Measurements from ENCODE around the gene MCRS1.

DNA sequence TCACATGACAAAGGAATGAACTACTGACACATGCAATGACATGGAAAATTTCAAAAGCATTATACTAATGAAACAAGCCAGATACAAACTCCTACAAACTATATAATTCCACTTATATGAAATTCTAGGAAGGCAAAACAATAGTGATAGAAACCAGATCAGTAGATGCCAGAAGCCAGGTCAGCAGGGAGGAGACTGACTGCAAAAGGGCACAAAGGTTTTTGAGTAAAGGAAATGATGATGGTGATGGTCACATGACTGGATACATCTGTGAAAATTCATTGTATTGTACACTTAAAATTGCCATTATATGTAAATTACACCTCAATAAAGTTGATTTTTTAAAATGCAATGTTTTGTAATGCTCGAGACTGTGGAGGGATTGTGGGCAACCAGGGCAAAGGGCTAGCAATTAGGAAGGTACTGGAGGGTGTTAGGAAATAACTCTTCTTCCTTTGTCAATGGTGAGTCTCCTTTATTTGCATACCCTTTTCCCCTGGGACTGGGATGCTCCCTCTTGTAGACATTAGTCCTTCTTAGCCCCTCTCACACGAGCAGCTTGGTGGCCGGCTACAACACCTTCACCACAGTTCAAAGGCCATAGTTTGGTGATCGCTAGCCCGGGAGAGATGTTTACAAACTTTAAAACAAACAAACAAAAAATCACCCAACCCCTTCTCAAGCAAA lies 48.7 kb upstream of the MCRS1 start:
- TF ChIP-seq, protein P1, sequence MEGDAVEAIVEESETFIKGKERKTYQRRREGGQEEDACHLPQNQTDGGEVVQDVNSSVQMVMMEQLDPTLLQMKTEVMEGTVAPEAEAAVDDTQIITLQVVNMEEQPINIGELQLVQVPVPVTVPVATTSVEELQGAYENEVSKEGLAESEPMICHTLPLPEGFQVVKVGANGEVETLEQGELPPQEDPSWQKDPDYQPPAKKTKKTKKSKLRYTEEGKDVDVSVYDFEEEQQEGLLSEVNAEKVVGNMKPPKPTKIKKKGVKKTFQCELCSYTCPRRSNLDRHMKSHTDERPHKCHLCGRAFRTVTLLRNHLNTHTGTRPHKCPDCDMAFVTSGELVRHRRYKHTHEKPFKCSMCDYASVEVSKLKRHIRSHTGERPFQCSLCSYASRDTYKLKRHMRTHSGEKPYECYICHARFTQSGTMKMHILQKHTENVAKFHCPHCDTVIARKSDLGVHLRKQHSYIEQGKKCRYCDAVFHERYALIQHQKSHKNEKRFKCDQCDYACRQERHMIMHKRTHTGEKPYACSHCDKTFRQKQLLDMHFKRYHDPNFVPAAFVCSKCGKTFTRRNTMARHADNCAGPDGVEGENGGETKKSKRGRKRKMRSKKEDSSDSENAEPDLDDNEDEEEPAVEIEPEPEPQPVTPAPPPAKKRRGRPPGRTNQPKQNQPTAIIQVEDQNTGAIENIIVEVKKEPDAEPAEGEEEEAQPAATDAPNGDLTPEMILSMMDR (IDR thresholded peaks at IDR 0.05) = no peak
- TF ChIP-seq POLR2A (IDR thresholded peaks at IDR 0.05) = no peak
